Esophagus squamous epithelium (tissue), 5 donors: Measurements from ENCODE around the gene SLC25A22. TPM values are rescaled to one million over a fixed set of nuclear protein-coding genes. Genes with fewer than 3 reads are reported as not detected.
A peak's percentile ranks its signal among the peaks of the same experiment; 100 is the strongest.

Source experiments
- DNase-seq: peaks from one replicate; lab custom pipeline; 2025; lab: John Stamatoyannopoulos, UW
- H3K27ac ChIP-seq, 4 donors: fragments of 200-600 bp; sonication (generic); one replicate each; pipeline ENCODE4 v1.5.1; 2016 to 2019; ENCODE audit warnings: mild to moderate bottlenecking in 1 of 4
- H3K27me3 ChIP-seq, 4 donors: fragments of 200-600 bp; sonication (generic); 1 replicate in 3 of 4; 2 replicates in 1 of 4; pipeline versions ENCODE4 v1.5.1 to v1.6.0; 2017 to 2021; ENCODE audit warnings: antibody characterized with exemption in 1 of 4
- H3K36me3 ChIP-seq, 3 donors: fragments of 200-600 bp; sonication (generic); one replicate each; pipeline ENCODE4 v1.5.1; 2016 to 2019
- H3K4me1 ChIP-seq, 3 donors: fragments of 200-600 bp; sonication (generic); one replicate each; pipeline ENCODE4 v1.5.1; 2017 to 2019
- H3K4me3 ChIP-seq, 4 donors: fragments of 200-600 bp; sonication (generic); 1 replicate in 3 of 4; 2 replicates in 1 of 4; pipeline ENCODE4 v1.5.1; 2016 to 2019; ENCODE audit warnings: mild to moderate bottlenecking in 2 of 4, moderate library complexity in 1 of 4
- H3K9me3 ChIP-seq, 3 donors: fragments of 200-600 bp; sonication (generic); one replicate each; pipeline ENCODE4 v1.5.1; 2016 to 2019
- POLR2A ChIP-seq, 4 donors: fragments of 450-650 bp; IDR thresholded peaks; one replicate each; pipeline ENCODE4 v1.6.1; 2017; ENCODE audit warnings: antibody characterized with exemption in 4 of 4, mild to moderate bottlenecking in 4 of 4, moderate library complexity in 3 of 4
- WGBS, 2 donors: methylation state at CpG; one replicate each; pipeline ENCODE4 v1.1.5; 2018; 5-methylcytosine and 5-hydroxymethylcytosine counted together
- intact Hi-C: fragments of 100-400 bp; cut with DNase I; formaldehyde crosslinking; loops from one replicate; pipeline ENCODE4 v1.15.0; 2022
- total RNA-seq, 4 donors: library from RNA; depleted of rRNA; stranded (reverse); fragments of >200 nt; gene quantifications; one replicate each; pipeline ENCODE4 v1.1.0, GENCODE V29; 2016
- TF ChIP-seq, protein P1 (sequence below), 6 experiments: fragments of 450-650 bp in 4 of 6; fragments of 200-600 bp in 2 of 6; sonication (generic) in 2 of 6; IDR thresholded peaks; one replicate each; pipeline ENCODE4 v1.5.1; 2016 to 2019; ENCODE audit warnings: antibody characterized with exemption in 6 of 6, mild to moderate bottlenecking in 4 of 6, moderate library complexity in 4 of 6
- donor health status: DM: yes; HTN: yes; CAD: no.

SLC25A22 gene
- total RNA-seq, 4 donors from 2014 or later, result 4.0 to 14.7 (median 9.8) TPM

- Histone ChIP-seq H3K9me3 (no peaks in the 10 kb centered on the region), H3K36me3 (peaks cover 3 to 8% (median 3%) of the 10 kb centered on the region in 3 donors), H3K4me1 (peaks cover 51 to 91% (median 72%) of the 10 kb centered on the region in 3 donors), H3K27me3 (peaks cover 0 to 30% (median 3%) of the 10 kb centered on the region in 4 donors), H3K27ac (peak overlapping the region; percentile 88 to 98 (median 94)), H3K4me3 (peak overlapping the region; percentile 67 to 97 (median 87))
- WGBS, 2 donors, result 59% methylated on average over 11 of the region's 31 CpGs; no CpG with 5 or more reads in 1 of the 2 donors
- intact Hi-C loops, result loop anchor here (5.0 kb wide), 1 partner anchor 207 kb away; no protein-coding TSS in a partner anchor
- no peak for TF ChIP-seq POLR2A (IDR thresholded peaks at IDR 0.05)
- TF ChIP-seq, protein P1, sequence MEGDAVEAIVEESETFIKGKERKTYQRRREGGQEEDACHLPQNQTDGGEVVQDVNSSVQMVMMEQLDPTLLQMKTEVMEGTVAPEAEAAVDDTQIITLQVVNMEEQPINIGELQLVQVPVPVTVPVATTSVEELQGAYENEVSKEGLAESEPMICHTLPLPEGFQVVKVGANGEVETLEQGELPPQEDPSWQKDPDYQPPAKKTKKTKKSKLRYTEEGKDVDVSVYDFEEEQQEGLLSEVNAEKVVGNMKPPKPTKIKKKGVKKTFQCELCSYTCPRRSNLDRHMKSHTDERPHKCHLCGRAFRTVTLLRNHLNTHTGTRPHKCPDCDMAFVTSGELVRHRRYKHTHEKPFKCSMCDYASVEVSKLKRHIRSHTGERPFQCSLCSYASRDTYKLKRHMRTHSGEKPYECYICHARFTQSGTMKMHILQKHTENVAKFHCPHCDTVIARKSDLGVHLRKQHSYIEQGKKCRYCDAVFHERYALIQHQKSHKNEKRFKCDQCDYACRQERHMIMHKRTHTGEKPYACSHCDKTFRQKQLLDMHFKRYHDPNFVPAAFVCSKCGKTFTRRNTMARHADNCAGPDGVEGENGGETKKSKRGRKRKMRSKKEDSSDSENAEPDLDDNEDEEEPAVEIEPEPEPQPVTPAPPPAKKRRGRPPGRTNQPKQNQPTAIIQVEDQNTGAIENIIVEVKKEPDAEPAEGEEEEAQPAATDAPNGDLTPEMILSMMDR (IDR thresholded peaks at IDR 0.05), result no peak
- DNase-seq, result no peak
These were observed 46.9 kb upstream of the SLC25A22 start for GRCh38 chr11:844693-845644.

- peak overlapping the region; percentile 67 to 97 (median 87) for H3K4me3 ChIP-seq
- no peaks in the 10 kb centered on the region for H3K9me3 ChIP-seq
- TF ChIP-seq, protein P1 (IDR thresholded peaks at IDR 0.05), result no peak
- TF ChIP-seq POLR2A (IDR thresholded peaks at IDR 0.05), result peak in 2 of 4 donors; percentile 50 to 58
- intact Hi-C loops, result no loop called here
- H3K27ac ChIP-seq, result peak overlapping the region; percentile 88 to 98 (median 94)
- no peak for DNase-seq
- H3K4me1 ChIP-seq, result peaks cover 48 to 92% (median 72%) of the 10 kb centered on the region in 3 donors
- 0 to 8% methylated on average over 1 to 6 of the region's 25 CpGs for WGBS, 2 donors
- peaks cover 0 to 21% (median 2%) of the 10 kb centered on the region in 4 donors for H3K27me3 ChIP-seq
- peaks cover 10 to 17% (median 12%) of the 10 kb centered on the region in 3 donors for H3K36me3 ChIP-seq
These were observed 46.0 kb upstream of the SLC25A22 start for GRCh38 chr11:843818-844692.

DNA sequence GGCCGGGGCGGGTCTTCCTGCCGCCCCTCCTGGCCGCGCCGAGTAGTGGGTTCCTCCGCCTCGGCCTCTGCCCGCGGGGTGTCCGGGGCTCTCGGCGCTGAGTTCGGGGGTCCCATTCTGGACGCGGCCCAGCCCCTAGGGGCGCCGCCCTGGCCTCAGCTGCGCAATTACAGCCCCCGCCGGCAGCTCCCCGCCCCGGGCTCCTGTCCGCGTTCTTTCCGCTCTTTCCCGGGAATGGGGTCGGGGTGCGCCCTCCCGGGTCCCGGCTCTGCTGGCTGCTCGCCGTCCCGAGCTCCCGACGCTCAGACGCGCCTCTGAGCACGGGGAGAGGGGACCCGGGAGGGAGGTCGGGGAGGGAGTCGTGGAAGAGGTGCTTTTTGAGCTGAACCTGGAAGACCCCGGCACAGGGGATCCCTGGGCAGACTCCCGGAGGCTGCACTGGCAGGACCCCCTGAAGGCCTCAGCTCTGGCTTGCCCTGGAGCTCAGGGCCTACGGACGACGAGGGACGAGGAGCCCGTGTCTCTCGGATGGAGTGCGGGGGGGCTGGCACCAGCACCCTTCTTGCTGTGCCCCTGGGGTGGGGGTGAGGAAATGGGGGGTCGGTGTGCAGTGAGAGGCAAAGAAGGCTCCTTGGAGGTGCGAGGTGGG lies 45.1 kb upstream of the SLC25A22 start:
- TF ChIP-seq POLR2A (IDR thresholded peaks at IDR 0.05), result no peak
- TF ChIP-seq, protein P1 (IDR thresholded peaks at IDR 0.05), result no peak
- no peak for DNase-seq
- Histone ChIP-seq H3K27ac (peak overlapping the region; percentile 88 to 98 (median 94)), H3K4me1 (peaks cover 45 to 92% (median 67%) of the 10 kb centered on the region in 3 donors), H3K9me3 (no peaks in the 10 kb centered on the region), H3K27me3 (peaks cover 0 to 13% (median 0%) of the 10 kb centered on the region in 4 donors), H3K36me3 (peaks cover 13 to 25% (median 18%) of the 10 kb centered on the region in 3 donors), H3K4me3 (peak overlapping the region; percentile 67 to 97 (median 87))
- intact Hi-C loops, result no loop called here
- 0% methylated on average over 6 of the region's 53 CpGs; no CpG with 5 or more reads in 1 of the 2 donors for WGBS, 2 donors

DNA sequence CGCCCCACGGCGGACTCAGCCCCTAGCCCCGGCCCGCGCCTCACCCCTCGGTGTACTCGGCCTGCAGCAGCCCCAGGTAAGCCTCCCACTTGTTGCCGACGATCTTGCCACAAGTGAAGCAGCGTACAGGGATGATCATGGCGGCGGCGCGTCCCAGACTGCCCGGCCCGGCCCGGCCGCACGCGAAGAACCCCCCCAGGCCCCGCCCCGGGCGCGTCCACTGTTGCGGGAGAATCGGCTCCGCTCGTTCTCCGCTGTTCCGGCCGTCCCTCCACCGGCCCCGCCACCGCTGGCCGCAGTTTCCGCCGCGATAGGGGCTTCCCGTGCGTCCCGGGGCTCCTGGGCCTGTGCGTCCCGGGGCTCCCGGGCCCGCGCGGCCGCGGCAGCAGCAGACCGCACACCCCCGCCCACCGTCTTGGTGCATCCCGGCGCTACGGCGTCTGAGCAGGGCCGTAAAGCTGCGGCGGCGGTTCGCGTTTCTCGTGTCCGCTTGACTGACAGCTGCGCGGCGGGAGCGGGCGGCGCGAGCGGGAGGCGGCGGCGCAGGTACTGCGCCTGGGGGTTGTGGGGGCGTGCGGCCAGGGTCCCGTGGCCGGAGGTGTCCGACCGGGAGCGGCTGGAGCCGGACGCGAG lies 44.4 kb upstream of the SLC25A22 start, which contains the start of the genes POLR2L and TSPAN4:
Gene POLR2L (minus strand): TSS at position 160 of the 633 bp plus-strand sequence. CDS start 21 bp downstream, at position 139.
Gene TSPAN4 (plus strand): TSS at position 483 of the 633 bp plus-strand sequence. CDS start 7,453 bp downstream, outside the sequence.
- TF ChIP-seq, protein P1 (IDR thresholded peaks at IDR 0.05), result peak in 1 of 6 experiments; percentile 53
- peak in 2 of 4 donors; percentile 81 to 90 for TF ChIP-seq POLR2A (IDR thresholded peaks at IDR 0.05)
- H3K27me3 ChIP-seq, result peaks cover 0 to 6% (median 0%) of the 10 kb centered on the region in 4 donors
- intact Hi-C loops, result no loop called here
- H3K9me3 ChIP-seq, result no peaks in the 10 kb centered on the region
- H3K36me3 ChIP-seq, result peaks cover 19 to 33% (median 19%) of the 10 kb centered on the region in 3 donors
- H3K4me3 ChIP-seq, result peak within 1 kb of the TSS; percentile 67 to 97 (median 87)
- peak; percentile 49 for DNase-seq
- peaks cover 43 to 92% (median 63%) of the 10 kb centered on the region in 3 donors for H3K4me1 ChIP-seq
- peak within 1 kb of the TSS; percentile 88 to 98 (median 94) for H3K27ac ChIP-seq
- no CpG with 5 or more reads among the region's 87 CpGs for WGBS, 2 donors
